ENCODE data around the gene GABPB2.

DNA sequence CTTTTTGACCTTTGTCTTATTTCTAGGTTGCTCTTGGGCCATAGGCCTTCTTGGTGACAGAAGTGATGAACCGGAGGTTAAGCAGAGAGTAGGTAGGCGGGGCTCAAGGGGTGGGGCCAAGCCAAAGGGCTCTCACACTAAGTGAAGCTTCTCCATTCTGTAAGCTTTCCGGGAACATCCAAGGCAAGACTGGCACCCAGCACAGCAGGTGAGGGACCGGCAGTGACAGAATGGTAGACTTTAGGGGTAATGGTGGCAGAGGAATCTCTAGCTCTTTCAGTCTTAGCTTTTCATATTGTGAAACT lies 85.9 kb downstream of the GABPB2 start, which contains the start of gene TNFAIP8L2:
- TF ChIP-seq EZH2 (IDR thresholded peaks at IDR 0.05; ENCODE audit: insufficient read depth, low read length): no peak
- TF ChIP-seq, protein P1, sequence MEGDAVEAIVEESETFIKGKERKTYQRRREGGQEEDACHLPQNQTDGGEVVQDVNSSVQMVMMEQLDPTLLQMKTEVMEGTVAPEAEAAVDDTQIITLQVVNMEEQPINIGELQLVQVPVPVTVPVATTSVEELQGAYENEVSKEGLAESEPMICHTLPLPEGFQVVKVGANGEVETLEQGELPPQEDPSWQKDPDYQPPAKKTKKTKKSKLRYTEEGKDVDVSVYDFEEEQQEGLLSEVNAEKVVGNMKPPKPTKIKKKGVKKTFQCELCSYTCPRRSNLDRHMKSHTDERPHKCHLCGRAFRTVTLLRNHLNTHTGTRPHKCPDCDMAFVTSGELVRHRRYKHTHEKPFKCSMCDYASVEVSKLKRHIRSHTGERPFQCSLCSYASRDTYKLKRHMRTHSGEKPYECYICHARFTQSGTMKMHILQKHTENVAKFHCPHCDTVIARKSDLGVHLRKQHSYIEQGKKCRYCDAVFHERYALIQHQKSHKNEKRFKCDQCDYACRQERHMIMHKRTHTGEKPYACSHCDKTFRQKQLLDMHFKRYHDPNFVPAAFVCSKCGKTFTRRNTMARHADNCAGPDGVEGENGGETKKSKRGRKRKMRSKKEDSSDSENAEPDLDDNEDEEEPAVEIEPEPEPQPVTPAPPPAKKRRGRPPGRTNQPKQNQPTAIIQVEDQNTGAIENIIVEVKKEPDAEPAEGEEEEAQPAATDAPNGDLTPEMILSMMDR (IDR thresholded peaks at IDR 0.05; ENCODE audit: insufficient read depth, low read depth, low read length): no peak

Data from astrocyte (in vitro differentiated cells and primary cell).